Esophagus squamous epithelium (tissue), 4 donors: ENCODE results near the gene FRMD4A.

Experiments
- CTCF ChIP-seq, 6 experiments: fragments of 450-650 bp in 4 of 6; fragments of 200-600 bp in 2 of 6; sonication (generic) in 2 of 6; IDR thresholded peaks; one replicate each; pipeline ENCODE4 v1.5.1; 2016 to 2019; ENCODE audit warnings: antibody characterized with exemption in 6 of 6, mild to moderate bottlenecking in 4 of 6, moderate library complexity in 4 of 6
- POLR2A ChIP-seq, 4 donors: fragments of 450-650 bp; IDR thresholded peaks; one replicate each; pipeline ENCODE4 v1.6.1; 2017; ENCODE audit warnings: antibody characterized with exemption in 4 of 4, mild to moderate bottlenecking in 4 of 4, moderate library complexity in 3 of 4

GRCh38 chr10:14250496-14251076 lies 80.1 kb downstream of the FRMD4A start:
- TF ChIP-seq CTCF (IDR thresholded peaks at IDR 0.05) (no peak), POLR2A (IDR thresholded peaks at IDR 0.05) (no peak)
